Central memory CD8-positive, alpha-beta T cell (primary cell): ENCODE measurements around the gene WNT8A.
"Not testable (repeated sequence)": the region's sequence is repeated elsewhere in the genome, so short reads cannot be mapped to it uniquely, and the experiment has no call there.

Source experiments
- ATAC-seq: fragments of 150-1000 bp; cut with Tn5 transposase; replicated peaks from 2 replicates; pipeline ENCODE4 v1.10.0; 2022; ENCODE audit warnings: mild to moderate bottlenecking, moderate FRiP score, moderate number of reproducible peaks; ENCODE audit not compliant: poor library complexity, severe bottlenecking; ENCODE audit errors: extremely low read depth
- DNase-seq, 2 donors: peaks; one replicate each; pipeline ENCODE4 v3.0.0; 2021; ENCODE audit warnings: low spot score in 2 of 2
- H3K27ac Mint-ChIP-seq: one replicate; pipeline ENCODE4 v1.8.0; 2022; ENCODE audit warnings: low read depth, mild to moderate bottlenecking, moderate library complexity, mixed read lengths
- H3K27me3 Mint-ChIP-seq: one replicate; pipeline ENCODE4 v1.8.0; 2022; ENCODE audit warnings: mixed read lengths
- H3K36me3 Mint-ChIP-seq: one replicate; pipeline ENCODE4 v1.8.0; 2022; ENCODE audit warnings: mild to moderate bottlenecking, moderate library complexity, mixed read lengths; ENCODE audit not compliant: insufficient read depth
- H3K4me1 Mint-ChIP-seq: one replicate; pipeline ENCODE4 v1.8.0; 2022; ENCODE audit warnings: mixed read lengths
- H3K4me3 Mint-ChIP-seq: one replicate; pipeline ENCODE4 v1.8.0; 2022; ENCODE audit warnings: mild to moderate bottlenecking, moderate library complexity, mixed read lengths
- H3K9me3 Mint-ChIP-seq: one replicate; pipeline ENCODE4 v1.8.0; 2022; ENCODE audit warnings: mixed read lengths

The WNT8A gene

GRCh38 chr5:138065102-138065501 lies 18.7 kb upstream of the WNT8A start:
- no peaks in the 10 kb centered on the region for H3K9me3 Mint-ChIP-seq
- H3K27me3 Mint-ChIP-seq: no peaks in the 10 kb centered on the region
- ATAC-seq (no peak), DNase-seq (no peak)
- H3K27ac Mint-ChIP-seq: no peak overlapping the region
- no peak overlapping the region for H3K4me3 Mint-ChIP-seq
- H3K36me3 Mint-ChIP-seq: no peaks in the 10 kb centered on the region
- peaks cover 7% of the 10 kb centered on the region for H3K4me1 Mint-ChIP-seq

- H3K4me1 Mint-ChIP-seq: peaks cover 7% of the 10 kb centered on the region
- H3K4me3 Mint-ChIP-seq: no peak overlapping the region
- ATAC-seq (no peak), DNase-seq (no peak)
- H3K27me3 Mint-ChIP-seq: peaks cover 6% of the 10 kb centered on the region
- no peaks in the 10 kb centered on the region for H3K9me3 Mint-ChIP-seq
- H3K27ac Mint-ChIP-seq: no peak overlapping the region
- no peaks in the 10 kb centered on the region for H3K36me3 Mint-ChIP-seq
Measured at GRCh38 chr5:138067945-138068344, 15.9 kb upstream of the WNT8A start.

GRCh38 chr5:138068742-138069600 lies 14.9 kb upstream of the WNT8A start:
- peaks cover 7% of the 10 kb centered on the region for H3K4me1 Mint-ChIP-seq
- H3K4me3 Mint-ChIP-seq: no peak overlapping the region
- peaks cover 6% of the 10 kb centered on the region for H3K27me3 Mint-ChIP-seq
- H3K9me3 Mint-ChIP-seq: no peaks in the 10 kb centered on the region
- DNase-seq (peak; percentile 36 to 53), ATAC-seq (peak; percentile 68)
- H3K27ac Mint-ChIP-seq: no peak overlapping the region
- H3K36me3 Mint-ChIP-seq: no peaks in the 10 kb centered on the region

GRCh38 chr5:138070026-138070425 lies 13.8 kb upstream of the WNT8A start:
- H3K9me3 Mint-ChIP-seq, DNase-seq, H3K4me3 Mint-ChIP-seq, H3K4me1 Mint-ChIP-seq, H3K27ac Mint-ChIP-seq, H3K36me3 Mint-ChIP-seq, H3K27me3 Mint-ChIP-seq, ATAC-seq: not testable (repeated sequence)

- DNase-seq (peak in 1 of 2 donors; percentile 18), ATAC-seq (no peak)
- Mint-ChIP-seq H3K4me3 (no peak overlapping the region), H3K4me1 (no peaks in the 10 kb centered on the region), H3K9me3 (no peaks in the 10 kb centered on the region), H3K27me3 (no peaks in the 10 kb centered on the region), H3K27ac (no peak overlapping the region), H3K36me3 (no peaks in the 10 kb centered on the region)
Measured at GRCh38 chr5:138077064-138077696, 6.7 kb upstream of the WNT8A start.

- no peak overlapping the region for H3K4me3 Mint-ChIP-seq
- DNase-seq: no peak
- H3K9me3 Mint-ChIP-seq: no peaks in the 10 kb centered on the region
- H3K27ac Mint-ChIP-seq: no peak overlapping the region
- H3K4me1 Mint-ChIP-seq: no peaks in the 10 kb centered on the region
- no peak for ATAC-seq
- no peaks in the 10 kb centered on the region for H3K36me3 Mint-ChIP-seq
- H3K27me3 Mint-ChIP-seq: no peaks in the 10 kb centered on the region
Measured at GRCh38 chr5:138078006-138078643, 5.7 kb upstream of the WNT8A start.

GRCh38 chr5:138082033-138082432 lies 1.8 kb upstream of the WNT8A start:
- H3K9me3 Mint-ChIP-seq: no peaks in the 10 kb centered on the region
- H3K4me1 Mint-ChIP-seq: no peaks in the 10 kb centered on the region
- peaks cover 2% of the 10 kb centered on the region for H3K36me3 Mint-ChIP-seq
- no peak for ATAC-seq
- DNase-seq: no peak
- H3K27me3 Mint-ChIP-seq: peaks cover 11% of the 10 kb centered on the region
- no peak overlapping the region for H3K4me3 Mint-ChIP-seq
- no peak overlapping the region for H3K27ac Mint-ChIP-seq

GRCh38 chr5:138091685-138092084 lies 7.9 kb downstream of the WNT8A start:
- H3K4me1 Mint-ChIP-seq: no peaks in the 10 kb centered on the region
- no peak overlapping the region for H3K4me3 Mint-ChIP-seq
- H3K36me3 Mint-ChIP-seq: peaks cover 2% of the 10 kb centered on the region
- no peak overlapping the region for H3K27ac Mint-ChIP-seq
- peaks cover 41% of the 10 kb centered on the region for H3K27me3 Mint-ChIP-seq
- ATAC-seq: no peak
- DNase-seq: no peak
- H3K9me3 Mint-ChIP-seq: no peaks in the 10 kb centered on the region

- DNase-seq (no peak), ATAC-seq (no peak)
- H3K9me3 Mint-ChIP-seq: no peaks in the 10 kb centered on the region
- H3K27me3 Mint-ChIP-seq: peaks cover 46% of the 10 kb centered on the region
- H3K36me3 Mint-ChIP-seq: peaks cover 2% of the 10 kb centered on the region
- H3K27ac Mint-ChIP-seq: no peak overlapping the region
- no peaks in the 10 kb centered on the region for H3K4me1 Mint-ChIP-seq
- H3K4me3 Mint-ChIP-seq: no peak overlapping the region
Measured at GRCh38 chr5:138092301-138092700, 8.5 kb downstream of the WNT8A start.

GRCh38 chr5:138093036-138093435 lies 9.2 kb downstream of the WNT8A start:
- no peaks in the 10 kb centered on the region for H3K4me1 Mint-ChIP-seq
- H3K9me3 Mint-ChIP-seq: no peaks in the 10 kb centered on the region
- no peak overlapping the region for H3K27ac Mint-ChIP-seq
- peaks cover 52% of the 10 kb centered on the region for H3K27me3 Mint-ChIP-seq
- no peak overlapping the region for H3K4me3 Mint-ChIP-seq
- H3K36me3 Mint-ChIP-seq: peaks cover 2% of the 10 kb centered on the region
- DNase-seq: no peak
- ATAC-seq: no peak

- Mint-ChIP-seq H3K27ac (no peak overlapping the region), H3K4me1 (no peaks in the 10 kb centered on the region), H3K9me3 (no peaks in the 10 kb centered on the region)
Measured at GRCh38 chr5:138095100-138095907, 11.5 kb downstream of the WNT8A start.

GRCh38 chr5:138096363-138096762 lies 12.5 kb downstream of the WNT8A start:
- Mint-ChIP-seq H3K27me3 (peaks cover 53% of the 10 kb centered on the region), H3K4me3 (no peak overlapping the region), H3K36me3 (peaks cover 2% of the 10 kb centered on the region), H3K9me3 (no peaks in the 10 kb centered on the region), H3K4me1 (no peaks in the 10 kb centered on the region), H3K27ac (no peak overlapping the region)
- ATAC-seq: no peak
- no peak for DNase-seq

More at GRCh38 chr5:138095100-138095907, 11.5 kb downstream of the WNT8A start:
- H3K36me3 Mint-ChIP-seq: peaks cover 2% of the 10 kb centered on the region
- H3K27me3 Mint-ChIP-seq: peaks cover 52% of the 10 kb centered on the region
- no peak for ATAC-seq
- DNase-seq: no peak
- no peak overlapping the region for H3K4me3 Mint-ChIP-seq
